NT2/D1 (cell line): ENCODE results near the gene CERS6.

Experiments
- DNase-seq: peaks from one replicate; pipeline ENCODE4 v3.0.0-alpha.2; 2011; ENCODE audit warnings: low read depth, low spot score
- H3K27me3 ChIP-seq: 2 replicates; pipeline ENCODE4 v1.6.0; 2011; ENCODE audit warnings: mild to moderate bottlenecking; ENCODE audit not compliant: insufficient read length, insufficient read depth
- H3K36me3 ChIP-seq: 2 replicates; pipeline ENCODE4 v1.6.1; 2011; ENCODE audit warnings: mild to moderate bottlenecking, low read length, mixed read lengths; ENCODE audit not compliant: insufficient read depth, insufficient read length
- H3K4me1 ChIP-seq: 2 replicates; pipeline ENCODE4 v1.5.1; 2011; ENCODE audit not compliant: insufficient read depth, insufficient read length
- H3K4me3 ChIP-seq: 2 replicates; pipeline ENCODE4 v1.5.1; 2011; ENCODE audit warnings: low read depth; ENCODE audit not compliant: insufficient read length
- H3K9ac ChIP-seq: 2 replicates; pipeline ENCODE4 v1.6.0; 2011; ENCODE audit warnings: low read depth; ENCODE audit not compliant: insufficient read length
- H3K9me3 ChIP-seq: 2 replicates; pipeline ENCODE4 v1.5.1; 2011; ENCODE audit warnings: mild to moderate bottlenecking, low read length; ENCODE audit not compliant: insufficient read depth
- SUZ12 ChIP-seq: IDR thresholded peaks from 2 replicates; pipeline ENCODE4 v1.6.1; 2011; ENCODE audit not compliant: insufficient read length, insufficient read depth; ENCODE audit errors: extremely low read depth
- YY1 ChIP-seq: IDR thresholded peaks from 2 replicates; pipeline ENCODE4 v1.6.1; 2011; ENCODE audit not compliant: insufficient read length, insufficient read depth
- ZNF274 ChIP-seq: IDR thresholded peaks from 2 replicates; pipeline ENCODE4 v1.6.1; 2011; ENCODE audit warnings: mild to moderate bottlenecking, low read depth, low read length

Gene CERS6

DNA sequence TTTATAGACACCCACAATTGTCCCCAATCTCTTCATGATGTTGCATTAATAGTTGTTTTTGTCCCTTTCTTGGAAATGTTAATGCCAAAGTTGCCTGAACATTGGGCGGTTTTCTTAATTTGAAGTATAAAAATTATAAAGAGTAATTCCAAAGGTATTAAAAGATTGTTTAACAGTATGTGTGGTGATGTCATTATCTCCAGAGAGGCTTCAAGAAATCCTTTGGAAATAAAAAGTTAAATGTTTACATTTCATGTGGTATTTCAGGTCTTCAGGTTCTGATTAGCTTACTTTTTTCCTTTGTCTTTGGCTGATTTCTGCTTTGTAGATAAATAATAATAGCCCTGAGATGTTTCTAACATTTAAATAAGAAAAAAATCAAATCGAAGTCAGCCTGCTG is 317.1 kb downstream of the CERS6 start:
- Histone ChIP-seq H3K27me3 (no peaks in the 10 kb centered on the region), H3K9me3 (0 out of 2 replicates have a peak, but pooled peaks cover 7% of the 10 kb centered on the region), H3K4me3 (no peak overlapping the region), H3K36me3 (peaks cover 3% of the 10 kb centered on the region), H3K9ac (no peak overlapping the region), H3K4me1 (no peaks in the 10 kb centered on the region)
- no peak for DNase-seq
- TF ChIP-seq SUZ12 = no peak
- TF ChIP-seq YY1 = no peak
- no peak for TF ChIP-seq ZNF274

DNA sequence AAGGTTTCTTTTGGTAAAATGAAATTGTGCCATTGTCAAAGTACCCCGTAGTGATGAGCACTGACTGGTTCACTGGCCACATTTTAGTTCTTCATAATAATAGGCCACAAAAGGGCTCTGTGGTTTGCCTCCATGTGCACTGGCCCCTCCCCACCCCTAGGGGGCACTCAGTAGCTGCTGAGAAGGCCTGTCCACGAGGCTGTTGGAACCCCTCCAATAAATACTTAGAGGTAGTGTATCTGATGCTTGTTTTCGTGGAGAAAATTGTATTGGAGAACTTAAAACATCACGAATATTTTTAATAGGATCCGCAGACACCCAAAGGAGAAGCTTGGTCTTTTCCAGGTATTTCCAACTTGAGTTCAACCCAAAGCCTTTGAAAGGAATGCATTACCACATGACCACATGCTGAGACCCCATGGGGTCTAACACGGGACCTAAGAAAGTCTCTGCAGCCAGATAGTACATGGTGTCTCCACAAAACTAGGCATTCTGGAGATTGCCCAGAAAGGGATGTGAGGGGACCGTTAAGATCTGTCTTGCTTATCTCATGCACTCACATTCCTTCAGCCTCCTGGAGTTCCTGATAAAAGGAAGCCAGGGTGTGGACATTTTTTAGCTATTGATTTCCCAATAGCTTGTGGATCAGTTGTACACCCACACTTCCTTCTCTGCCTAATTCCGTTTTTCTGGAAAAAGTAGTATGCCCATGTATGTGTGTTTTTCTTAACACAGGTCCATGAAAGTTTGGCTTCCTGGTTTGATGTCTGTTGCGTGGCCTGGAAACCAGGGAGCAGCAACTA is 317.8 kb downstream of the CERS6 start:
- TF ChIP-seq ZNF274 (no peak), SUZ12 (no peak), YY1 (no peak)
- DNase-seq = peak; percentile 56
- no peak overlapping the region for H3K4me3 ChIP-seq
- no peak overlapping the region for H3K9ac ChIP-seq
- H3K27me3 ChIP-seq = no peaks in the 10 kb centered on the region
- 0 out of 2 replicates have a peak, but pooled peaks cover 7% of the 10 kb centered on the region for H3K9me3 ChIP-seq
- peaks cover 3% of the 10 kb centered on the region for H3K36me3 ChIP-seq
- no peaks in the 10 kb centered on the region for H3K4me1 ChIP-seq

DNA sequence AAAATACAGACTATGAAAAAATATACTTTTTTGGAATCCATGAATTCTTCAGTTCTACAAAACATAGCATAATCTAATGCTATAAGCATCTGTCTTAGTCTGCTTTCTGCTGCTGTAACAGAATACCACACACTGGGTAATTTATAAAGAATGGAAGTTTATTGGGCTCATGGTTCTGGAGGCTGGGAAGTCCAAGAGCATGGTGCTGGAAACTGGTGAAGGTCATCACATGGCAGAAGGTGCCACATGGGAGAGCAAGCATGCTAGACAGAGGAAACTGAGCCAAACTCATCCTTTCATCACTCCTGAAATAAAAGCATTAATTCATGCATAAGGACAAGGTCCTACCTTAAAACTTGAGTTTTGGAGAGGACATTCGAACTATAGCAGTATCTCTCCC is 319.8 kb downstream of the CERS6 start:
- Histone ChIP-seq H3K36me3 (no peaks in the 10 kb centered on the region), H3K4me1 (no peaks in the 10 kb centered on the region), H3K27me3 (no peaks in the 10 kb centered on the region), H3K9me3 (0 out of 2 replicates have a peak, but pooled peaks cover 7% of the 10 kb centered on the region), H3K9ac (no peak overlapping the region), H3K4me3 (no peak overlapping the region)
- TF ChIP-seq SUZ12 (no peak), ZNF274 (no peak), YY1 (no peak)
- no peak for DNase-seq

DNA sequence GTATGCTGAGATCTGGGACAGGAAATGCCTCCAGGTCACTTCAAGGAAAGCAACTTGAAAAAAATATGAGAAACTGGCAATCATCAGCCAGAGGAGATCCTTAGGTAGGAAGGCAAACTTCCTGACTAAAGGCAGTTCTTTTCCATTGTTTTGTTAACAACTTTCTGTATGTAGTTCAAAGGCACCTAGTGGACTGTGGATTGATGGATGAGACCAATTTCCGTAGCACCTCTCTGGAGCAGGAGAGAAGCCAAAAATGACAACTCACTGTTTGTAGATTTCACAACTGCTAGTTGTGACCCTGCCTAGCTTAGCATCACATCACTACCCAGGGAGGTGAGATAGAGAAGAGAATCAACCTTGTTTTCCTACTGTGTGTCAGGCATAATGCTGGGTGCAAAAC is 324.6 kb downstream of the CERS6 start:
- H3K4me3 ChIP-seq = no peak overlapping the region
- H3K9ac ChIP-seq = no peak overlapping the region
- H3K27me3 ChIP-seq = no peaks in the 10 kb centered on the region
- H3K4me1 ChIP-seq = no peaks in the 10 kb centered on the region
- no peaks in the 10 kb centered on the region for H3K36me3 ChIP-seq
- H3K9me3 ChIP-seq = 0 out of 2 replicates have a peak, but pooled peaks cover 6% of the 10 kb centered on the region
- TF ChIP-seq YY1 (no peak), SUZ12 (no peak), ZNF274 (no peak)
- DNase-seq = no peak

DNA sequence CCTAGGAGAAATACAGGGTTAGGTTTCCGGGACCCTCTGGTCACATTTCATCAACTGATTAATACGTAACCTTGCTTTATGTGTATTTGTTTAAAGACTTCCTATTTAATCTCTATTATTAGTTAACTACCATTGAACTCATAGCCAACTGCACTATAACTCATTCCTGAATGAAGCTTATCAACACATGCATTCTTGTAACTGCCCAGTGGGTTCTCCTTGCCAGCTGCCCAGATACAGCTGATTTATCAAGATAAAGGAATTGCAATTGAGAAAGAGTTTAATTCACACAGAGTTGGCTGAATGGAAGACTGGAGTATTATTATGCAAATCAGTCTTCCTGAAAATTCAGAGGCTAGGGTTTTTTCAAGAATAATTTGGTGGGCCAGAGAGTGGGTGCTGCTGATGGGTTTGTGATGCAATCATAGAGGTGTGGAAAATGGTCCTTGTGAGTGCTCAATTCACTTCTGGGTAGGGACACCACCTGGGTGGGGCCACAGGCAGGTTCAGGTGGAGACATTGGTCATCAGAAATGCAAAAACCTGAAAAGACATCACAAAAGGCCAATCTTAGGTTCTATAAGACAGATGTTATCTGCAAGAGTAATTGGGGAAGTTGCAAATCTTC is 325.2 kb downstream of the CERS6 start:
- Histone ChIP-seq H3K9ac (no peak overlapping the region), H3K4me1 (no peaks in the 10 kb centered on the region), H3K9me3 (no peaks in the 10 kb centered on the region), H3K36me3 (no peaks in the 10 kb centered on the region), H3K27me3 (no peaks in the 10 kb centered on the region), H3K4me3 (no peak overlapping the region)
- TF ChIP-seq SUZ12 (no peak), ZNF274 (no peak), YY1 (no peak)
- DNase-seq = no peak

DNA sequence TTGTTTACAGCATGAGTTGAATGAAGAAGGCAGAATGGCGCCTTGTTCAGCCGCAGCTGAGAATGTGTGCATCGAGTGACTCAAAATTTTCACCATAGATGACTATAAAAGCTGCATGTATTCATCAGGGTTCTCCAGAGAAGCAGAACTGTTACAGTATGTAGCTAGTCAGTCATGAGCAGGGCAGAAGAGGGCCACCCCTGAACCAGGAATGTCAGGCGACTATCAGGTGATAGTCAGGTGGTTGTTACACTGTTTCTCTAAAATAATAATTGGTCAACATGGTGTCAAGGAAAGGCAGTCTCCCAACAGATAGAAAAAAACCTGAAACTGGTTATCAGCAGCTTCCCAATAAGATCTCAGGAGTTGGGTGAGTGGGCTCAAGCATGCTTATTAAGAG is 326.2 kb downstream of the CERS6 start:
- H3K36me3 ChIP-seq = no peaks in the 10 kb centered on the region
- TF ChIP-seq ZNF274 (no peak), YY1 (no peak), SUZ12 (no peak)
- DNase-seq = no peak
- H3K9ac ChIP-seq = no peak overlapping the region
- H3K4me3 ChIP-seq = no peak overlapping the region
- no peaks in the 10 kb centered on the region for H3K9me3 ChIP-seq
- no peaks in the 10 kb centered on the region for H3K4me1 ChIP-seq
- no peaks in the 10 kb centered on the region for H3K27me3 ChIP-seq

DNA sequence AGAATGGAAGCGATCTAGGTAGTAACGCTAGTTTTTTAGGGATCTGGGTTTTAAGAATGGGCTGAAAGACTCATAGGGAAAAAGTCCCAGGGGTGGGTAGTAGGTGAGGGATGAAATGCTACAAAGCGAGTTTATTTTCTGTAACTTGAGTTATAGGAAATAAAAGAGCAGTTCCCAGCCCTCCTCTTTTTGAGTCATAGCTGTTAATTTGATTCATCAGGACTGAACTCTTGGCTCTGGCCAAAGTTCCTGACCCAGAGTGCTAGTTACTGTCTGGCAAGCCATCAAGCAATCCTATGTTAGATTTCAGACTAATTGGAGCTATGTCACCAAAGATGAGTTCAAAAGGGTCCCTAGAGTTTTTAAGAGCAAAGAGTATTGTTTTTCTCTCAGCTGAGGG is 328.9 kb downstream of the CERS6 start:
- H3K4me1 ChIP-seq = no peaks in the 10 kb centered on the region
- TF ChIP-seq YY1 = no peak
- no peak for TF ChIP-seq ZNF274
- no peak for TF ChIP-seq SUZ12
- H3K27me3 ChIP-seq = no peaks in the 10 kb centered on the region
- H3K9ac ChIP-seq = no peak overlapping the region
- no peak for DNase-seq
- H3K4me3 ChIP-seq = no peak overlapping the region
- H3K9me3 ChIP-seq = no peaks in the 10 kb centered on the region
- no peaks in the 10 kb centered on the region for H3K36me3 ChIP-seq
